Breast epithelium (tissue), 4 donors: ENCODE results near the gene SLC39A6. TPM values are rescaled to one million over a fixed set of nuclear protein-coding genes. Genes with fewer than 3 reads are reported as not detected.

Experiments used
- DNase-seq, 2 donors: peaks; one replicate each; pipeline ENCODE4 v3.0.0-alpha.2; 2019; ENCODE audit warnings: low spot score in 2 of 2
- H3K27ac ChIP-seq, 2 donors: fragments of 200-600 bp; sonication (generic) in 1 of 2; one replicate each; pipeline ENCODE4 v1.5.1; 2016 to 2019; ENCODE audit warnings: mild to moderate bottlenecking in 1 of 2
- H3K27me3 ChIP-seq, 2 donors: fragments of 200-600 bp; sonication (generic) in 1 of 2; one replicate each; pipeline versions ENCODE4 v1.5.1 to v1.6.0; 2017 to 2019; ENCODE audit warnings: control low read depth in 1 of 2, mild to moderate bottlenecking in 1 of 2
- H3K36me3 ChIP-seq: fragments of 200-600 bp; one replicate; pipeline ENCODE4 v1.5.1; 2019
- H3K4me1 ChIP-seq, 2 donors: fragments of 200-600 bp; sonication (generic); one replicate each; pipeline ENCODE4 v1.5.1; 2016 to 2019; ENCODE audit warnings: control low read depth in 1 of 2
- H3K4me3 ChIP-seq, 3 donors: fragments of 200-600 bp; sonication (generic); 1 replicate in 2 of 3; 2 replicates in 1 of 3; pipeline ENCODE4 v1.5.1; 2016 to 2019; ENCODE audit warnings: mild to moderate bottlenecking in 3 of 3, moderate library complexity in 2 of 3
- H3K9me3 ChIP-seq, 2 donors: fragments of 200-600 bp; sonication (generic) in 1 of 2; one replicate each; pipeline ENCODE4 v1.5.1; 2016 to 2019; ENCODE audit warnings: control low read depth in 1 of 2
- POLR2A ChIP-seq: fragments of 450-650 bp; IDR thresholded peaks from one replicate; pipeline ENCODE4 v1.6.1; 2016; ENCODE audit warnings: antibody characterized with exemption, mild to moderate bottlenecking, moderate library complexity
- POLR2AphosphoS5 ChIP-seq, 3 donors: sonication (generic); formaldehyde crosslinking; IDR thresholded peaks; one replicate each; pipeline ENCODE4 v1.6.1; 2017; ENCODE audit warnings: antibody characterized with exemption in 3 of 3
- intact Hi-C: fragments of 100-400 bp; cut with DNase I; formaldehyde crosslinking; loops from one replicate; pipeline ENCODE4 v1.15.1; 2023; ENCODE audit warnings: low total_unique reads
- total RNA-seq, 3 donors: library from RNA; depleted of rRNA; stranded (reverse); fragments of >200 nt; gene quantifications; one replicate each; pipeline ENCODE4 v1.1.0, GENCODE V29; 2016
- TF ChIP-seq, protein P1 (sequence below), 3 donors: fragments of 450-650 bp; IDR thresholded peaks; one replicate each; pipeline ENCODE4 v1.5.1; 2016 to 2017; ENCODE audit warnings: antibody characterized with exemption in 3 of 3, mild to moderate bottlenecking in 3 of 3, moderate library complexity in 3 of 3

Gene SLC39A6
- total RNA-seq, 3 donors from 2014 or later, result 44.8 to 502 (median 235) TPM

DNA sequence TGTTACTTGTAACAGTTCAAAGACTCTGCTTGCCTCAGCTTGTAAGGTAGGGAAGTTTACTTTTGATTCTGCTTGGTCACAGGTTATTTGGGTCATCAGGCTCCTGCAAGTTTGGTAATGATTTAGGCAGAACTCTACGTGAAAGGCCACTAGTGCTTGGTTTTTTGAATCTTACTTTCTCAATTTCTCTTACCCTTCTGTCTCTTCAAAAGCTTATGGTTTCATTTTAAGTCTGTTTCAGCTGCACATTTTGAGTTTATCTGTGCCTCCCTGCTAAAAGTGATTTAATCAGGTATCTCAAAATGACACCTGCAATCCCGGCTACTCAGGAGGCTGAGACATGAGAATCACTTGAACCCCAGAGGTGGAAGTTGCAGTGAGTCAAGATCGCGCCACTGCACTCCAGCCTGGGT lies 31.8 kb upstream of the SLC39A6 start:
- no peak for DNase-seq
- H3K27ac ChIP-seq, result no peak overlapping the region
- H3K4me1 ChIP-seq, result no peaks in the 10 kb centered on the region
- TF ChIP-seq POLR2A (no peak), POLR2AphosphoS5 (IDR thresholded peaks at IDR 0.05) (no peak)
- intact Hi-C loops, result no loop called here
- peaks cover 25% of the 10 kb centered on the region for H3K36me3 ChIP-seq
- H3K9me3 ChIP-seq, result no peaks in the 10 kb centered on the region
- no peaks in the 10 kb centered on the region for H3K27me3 ChIP-seq
- H3K4me3 ChIP-seq, result no peak overlapping the region

DNA sequence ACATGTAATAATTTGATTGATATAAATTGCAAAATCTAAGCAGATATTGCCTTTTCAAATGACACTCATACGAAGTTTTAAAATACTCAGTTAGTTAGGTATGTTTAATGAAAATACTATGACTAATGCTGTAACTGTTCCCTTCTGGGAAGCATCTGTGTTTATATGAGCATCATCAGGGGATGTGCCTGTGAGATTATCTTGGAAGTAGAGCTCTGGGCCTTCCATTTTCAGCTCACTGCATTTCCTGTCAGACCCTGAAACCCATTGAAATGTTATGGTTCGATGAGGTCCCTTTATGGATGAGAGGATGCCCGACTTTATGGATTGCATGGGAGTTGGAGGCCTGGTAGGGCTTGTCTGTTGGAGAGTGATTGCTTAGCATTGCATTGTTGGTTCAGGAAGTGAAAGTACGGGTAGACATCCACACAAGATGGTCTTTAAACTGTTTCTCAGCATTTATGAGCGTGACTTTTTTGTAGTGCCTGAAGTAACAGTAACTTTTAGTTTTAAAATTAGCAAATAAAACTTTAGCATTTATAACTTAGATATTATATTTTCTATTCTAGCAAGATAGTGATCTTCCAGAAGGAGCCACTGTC lies 29.2 kb upstream of the SLC39A6 start:
- peaks cover 26% of the 10 kb centered on the region for H3K36me3 ChIP-seq
- no peak for DNase-seq
- no peak overlapping the region for H3K27ac ChIP-seq
- intact Hi-C loops, result no loop called here
- TF ChIP-seq POLR2AphosphoS5 (IDR thresholded peaks at IDR 0.05) (no peak), POLR2A (no peak)
- TF ChIP-seq, protein P1, sequence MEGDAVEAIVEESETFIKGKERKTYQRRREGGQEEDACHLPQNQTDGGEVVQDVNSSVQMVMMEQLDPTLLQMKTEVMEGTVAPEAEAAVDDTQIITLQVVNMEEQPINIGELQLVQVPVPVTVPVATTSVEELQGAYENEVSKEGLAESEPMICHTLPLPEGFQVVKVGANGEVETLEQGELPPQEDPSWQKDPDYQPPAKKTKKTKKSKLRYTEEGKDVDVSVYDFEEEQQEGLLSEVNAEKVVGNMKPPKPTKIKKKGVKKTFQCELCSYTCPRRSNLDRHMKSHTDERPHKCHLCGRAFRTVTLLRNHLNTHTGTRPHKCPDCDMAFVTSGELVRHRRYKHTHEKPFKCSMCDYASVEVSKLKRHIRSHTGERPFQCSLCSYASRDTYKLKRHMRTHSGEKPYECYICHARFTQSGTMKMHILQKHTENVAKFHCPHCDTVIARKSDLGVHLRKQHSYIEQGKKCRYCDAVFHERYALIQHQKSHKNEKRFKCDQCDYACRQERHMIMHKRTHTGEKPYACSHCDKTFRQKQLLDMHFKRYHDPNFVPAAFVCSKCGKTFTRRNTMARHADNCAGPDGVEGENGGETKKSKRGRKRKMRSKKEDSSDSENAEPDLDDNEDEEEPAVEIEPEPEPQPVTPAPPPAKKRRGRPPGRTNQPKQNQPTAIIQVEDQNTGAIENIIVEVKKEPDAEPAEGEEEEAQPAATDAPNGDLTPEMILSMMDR (IDR thresholded peaks at IDR 0.05), result no peak
- no peaks in the 10 kb centered on the region for H3K9me3 ChIP-seq
- no peaks in the 10 kb centered on the region for H3K4me1 ChIP-seq
- no peaks in the 10 kb centered on the region for H3K27me3 ChIP-seq
- no peak overlapping the region for H3K4me3 ChIP-seq

DNA sequence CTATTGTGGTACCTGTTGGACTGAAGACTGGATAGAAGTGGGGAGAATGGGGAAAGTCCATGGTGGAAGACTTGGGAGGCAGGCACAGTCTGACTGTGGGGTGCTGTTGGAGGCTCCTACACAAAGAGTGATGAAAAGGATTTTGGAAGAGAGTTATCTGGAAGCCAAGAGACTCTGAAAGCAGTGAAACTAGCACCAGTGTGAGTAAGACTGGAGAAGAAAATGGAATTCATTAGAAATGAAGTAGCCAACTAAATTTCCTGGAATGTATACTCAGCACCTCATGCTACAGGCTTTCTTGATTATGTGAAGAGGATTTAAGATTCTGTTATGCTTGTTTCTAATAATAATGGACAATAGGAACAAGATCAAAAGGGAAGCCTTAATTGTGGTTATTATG lies 28.3 kb upstream of the SLC39A6 start:
- Histone ChIP-seq H3K4me1 (no peaks in the 10 kb centered on the region), H3K9me3 (no peaks in the 10 kb centered on the region), H3K27ac (no peak overlapping the region), H3K27me3 (no peaks in the 10 kb centered on the region), H3K4me3 (no peak overlapping the region), H3K36me3 (peaks cover 23% of the 10 kb centered on the region)
- DNase-seq, result no peak
- intact Hi-C loops, result no loop called here
- TF ChIP-seq POLR2A, result no peak
- TF ChIP-seq POLR2AphosphoS5 (IDR thresholded peaks at IDR 0.05), result no peak
- TF ChIP-seq, protein P1 (IDR thresholded peaks at IDR 0.05), result no peak

DNA sequence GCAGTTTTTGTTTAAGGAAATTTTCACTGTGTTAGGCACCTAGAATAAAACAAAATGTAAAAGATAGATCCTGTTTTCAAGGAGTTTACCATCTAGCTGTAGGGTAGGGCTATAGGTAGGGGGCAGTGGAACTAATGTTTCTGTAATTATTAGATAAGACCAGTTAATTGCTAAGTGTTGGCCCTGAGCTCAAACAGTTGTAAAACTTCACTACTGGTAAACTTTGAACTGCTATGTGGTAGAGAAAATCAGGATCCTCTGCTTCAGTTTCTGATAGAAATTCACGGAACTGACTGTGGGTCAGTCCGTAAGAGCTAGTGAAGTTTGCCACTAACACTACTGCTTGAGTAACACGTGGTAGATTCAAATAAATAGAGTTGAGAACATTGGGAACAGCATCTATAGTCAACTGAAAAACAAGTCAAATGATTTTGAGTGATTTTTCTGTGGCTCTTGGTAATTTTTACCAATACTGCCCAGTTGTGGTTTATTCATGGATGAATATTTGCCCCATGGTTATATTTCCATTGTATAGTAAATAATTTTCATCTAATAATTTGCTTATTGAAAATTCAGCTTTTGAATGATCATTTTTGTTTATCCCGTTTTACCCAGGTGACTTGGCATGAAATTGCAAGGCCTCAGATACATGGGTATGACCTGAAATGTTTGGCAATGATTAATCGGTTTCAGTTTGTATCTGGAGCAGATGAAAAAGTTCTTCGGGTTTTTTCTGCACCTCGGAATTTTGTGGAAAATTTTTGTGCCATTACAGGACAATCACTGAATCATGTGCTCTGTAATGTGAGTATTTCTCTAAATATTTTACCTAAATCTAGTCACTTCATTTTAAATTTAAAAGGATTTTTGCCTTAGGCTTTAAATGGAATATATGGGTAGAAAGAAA lies 27.0 kb upstream of the SLC39A6 start:
- no peaks in the 10 kb centered on the region for H3K27me3 ChIP-seq
- H3K36me3 ChIP-seq, result peaks cover 19% of the 10 kb centered on the region
- intact Hi-C loops, result no loop called here
- H3K4me1 ChIP-seq, result no peaks in the 10 kb centered on the region
- no peak for TF ChIP-seq POLR2AphosphoS5 (IDR thresholded peaks at IDR 0.05)
- TF ChIP-seq, protein P1 (IDR thresholded peaks at IDR 0.05), result no peak
- TF ChIP-seq POLR2A, result no peak
- no peak overlapping the region for H3K27ac ChIP-seq
- H3K9me3 ChIP-seq, result no peaks in the 10 kb centered on the region
- DNase-seq, result no peak
- no peak overlapping the region for H3K4me3 ChIP-seq

DNA sequence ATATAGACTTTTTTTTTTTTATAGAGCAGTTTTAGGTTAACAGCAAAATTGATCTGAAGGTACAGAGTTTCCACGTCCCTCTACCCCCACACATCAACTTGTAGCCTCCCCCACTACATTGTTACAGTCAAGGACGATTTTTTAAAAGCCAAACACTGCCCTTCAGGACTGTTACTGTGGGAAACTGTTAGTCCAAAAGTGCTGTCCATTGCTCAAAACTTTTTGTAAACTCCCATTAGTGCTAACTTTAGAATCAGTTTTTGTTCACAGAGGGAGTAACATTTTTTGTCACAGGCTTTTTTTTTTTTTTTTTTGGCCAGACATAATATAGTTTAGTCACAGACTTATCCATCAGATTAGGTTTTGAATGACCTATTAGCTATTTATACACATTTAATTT lies 24.6 kb upstream of the SLC39A6 start:
- H3K27ac ChIP-seq, result no peak overlapping the region
- H3K27me3 ChIP-seq, result no peaks in the 10 kb centered on the region
- no peak overlapping the region for H3K4me3 ChIP-seq
- peaks cover 17% of the 10 kb centered on the region for H3K36me3 ChIP-seq
- H3K4me1 ChIP-seq, result no peaks in the 10 kb centered on the region
- no peak for DNase-seq
- H3K9me3 ChIP-seq, result no peaks in the 10 kb centered on the region
- TF ChIP-seq POLR2A (no peak), POLR2AphosphoS5 (IDR thresholded peaks at IDR 0.05) (no peak)
- TF ChIP-seq, protein P1 (IDR thresholded peaks at IDR 0.05), result no peak
- intact Hi-C loops, result no loop called here
